ENCODE data around the gene LRRC37A3.
"Not testable (repeated sequence)": the region's sequence is repeated elsewhere in the genome, so short reads cannot be mapped to it uniquely, and the experiment has no call there.

DNA sequence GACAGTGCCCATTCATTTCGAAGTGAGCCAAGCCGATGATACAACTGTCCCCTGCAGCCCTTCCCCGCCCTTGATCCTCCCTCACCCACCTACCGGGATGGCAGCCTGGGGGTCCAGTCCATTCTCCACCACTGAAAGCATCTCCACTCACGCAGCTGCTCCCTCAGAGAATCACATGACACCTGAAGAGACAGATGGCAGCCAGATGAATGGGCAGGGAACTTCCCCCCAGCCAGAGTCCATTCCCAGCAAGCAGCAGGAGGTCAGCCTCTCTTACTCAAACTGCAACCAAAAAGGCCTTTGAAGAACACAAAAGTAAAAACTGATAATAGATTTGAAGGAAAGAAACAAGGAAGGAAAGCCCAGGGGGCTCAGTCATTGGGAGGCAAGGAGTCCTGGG is 90.2 kb downstream of the LRRC37A3 start:
- TF ChIP-seq, protein P1, sequence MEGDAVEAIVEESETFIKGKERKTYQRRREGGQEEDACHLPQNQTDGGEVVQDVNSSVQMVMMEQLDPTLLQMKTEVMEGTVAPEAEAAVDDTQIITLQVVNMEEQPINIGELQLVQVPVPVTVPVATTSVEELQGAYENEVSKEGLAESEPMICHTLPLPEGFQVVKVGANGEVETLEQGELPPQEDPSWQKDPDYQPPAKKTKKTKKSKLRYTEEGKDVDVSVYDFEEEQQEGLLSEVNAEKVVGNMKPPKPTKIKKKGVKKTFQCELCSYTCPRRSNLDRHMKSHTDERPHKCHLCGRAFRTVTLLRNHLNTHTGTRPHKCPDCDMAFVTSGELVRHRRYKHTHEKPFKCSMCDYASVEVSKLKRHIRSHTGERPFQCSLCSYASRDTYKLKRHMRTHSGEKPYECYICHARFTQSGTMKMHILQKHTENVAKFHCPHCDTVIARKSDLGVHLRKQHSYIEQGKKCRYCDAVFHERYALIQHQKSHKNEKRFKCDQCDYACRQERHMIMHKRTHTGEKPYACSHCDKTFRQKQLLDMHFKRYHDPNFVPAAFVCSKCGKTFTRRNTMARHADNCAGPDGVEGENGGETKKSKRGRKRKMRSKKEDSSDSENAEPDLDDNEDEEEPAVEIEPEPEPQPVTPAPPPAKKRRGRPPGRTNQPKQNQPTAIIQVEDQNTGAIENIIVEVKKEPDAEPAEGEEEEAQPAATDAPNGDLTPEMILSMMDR (IDR thresholded peaks at IDR 0.05; ENCODE audit: low read length) = not testable (repeated sequence)
- TF ChIP-seq EZH2 (IDR thresholded peaks at IDR 0.05; ENCODE audit: borderline replicate concordance, low read length) = not testable (repeated sequence)

Data from OCI-LY1 (cell line).